Tibial nerve (tissue), 4 donors: ENCODE measurements around the gene AVL9.

Source experiments
- EP300 ChIP-seq, 2 donors: sonication (generic); formaldehyde crosslinking; IDR thresholded peaks; one replicate each; pipeline ENCODE4 v1.6.1; 2017; ENCODE audit warnings: antibody characterized with exemption in 2 of 2, mild to moderate bottlenecking in 1 of 2
- TF ChIP-seq, protein P1 (sequence below), 5 experiments: fragments of 200-600 bp in 3 of 5; fragments of 450-650 bp in 2 of 5; sonication (generic) in 3 of 5; IDR thresholded peaks; one replicate each; pipeline ENCODE4 v1.5.1; 2016 to 2019; ENCODE audit warnings: antibody characterized with exemption in 5 of 5, mild to moderate bottlenecking in 3 of 5, moderate library complexity in 2 of 5

DNA sequence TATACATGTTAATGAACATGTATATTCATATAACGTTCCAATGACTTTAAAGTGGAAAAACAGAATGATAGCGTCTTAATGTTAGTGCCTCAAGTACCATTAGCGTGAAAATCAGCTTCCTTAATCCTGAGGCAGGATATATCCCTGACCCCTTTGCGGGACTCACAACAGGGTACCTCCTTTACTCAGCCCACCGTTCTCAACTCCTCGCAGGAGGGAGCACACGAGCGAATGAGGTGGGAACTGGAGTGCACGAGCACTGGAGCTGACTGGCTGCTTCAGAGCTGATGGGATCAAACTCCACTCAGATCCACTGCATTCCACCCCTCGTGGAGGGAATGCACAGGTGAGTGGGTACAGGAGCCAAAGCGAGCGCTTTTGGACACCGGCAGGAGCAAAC, 36.1 kb downstream of the AVL9 start:
- TF ChIP-seq, protein P1, sequence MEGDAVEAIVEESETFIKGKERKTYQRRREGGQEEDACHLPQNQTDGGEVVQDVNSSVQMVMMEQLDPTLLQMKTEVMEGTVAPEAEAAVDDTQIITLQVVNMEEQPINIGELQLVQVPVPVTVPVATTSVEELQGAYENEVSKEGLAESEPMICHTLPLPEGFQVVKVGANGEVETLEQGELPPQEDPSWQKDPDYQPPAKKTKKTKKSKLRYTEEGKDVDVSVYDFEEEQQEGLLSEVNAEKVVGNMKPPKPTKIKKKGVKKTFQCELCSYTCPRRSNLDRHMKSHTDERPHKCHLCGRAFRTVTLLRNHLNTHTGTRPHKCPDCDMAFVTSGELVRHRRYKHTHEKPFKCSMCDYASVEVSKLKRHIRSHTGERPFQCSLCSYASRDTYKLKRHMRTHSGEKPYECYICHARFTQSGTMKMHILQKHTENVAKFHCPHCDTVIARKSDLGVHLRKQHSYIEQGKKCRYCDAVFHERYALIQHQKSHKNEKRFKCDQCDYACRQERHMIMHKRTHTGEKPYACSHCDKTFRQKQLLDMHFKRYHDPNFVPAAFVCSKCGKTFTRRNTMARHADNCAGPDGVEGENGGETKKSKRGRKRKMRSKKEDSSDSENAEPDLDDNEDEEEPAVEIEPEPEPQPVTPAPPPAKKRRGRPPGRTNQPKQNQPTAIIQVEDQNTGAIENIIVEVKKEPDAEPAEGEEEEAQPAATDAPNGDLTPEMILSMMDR (IDR thresholded peaks at IDR 0.05): no peak
- TF ChIP-seq EP300 (IDR thresholded peaks at IDR 0.05): no peak
